ENCODE results near the gene TMEM130.

DNA sequence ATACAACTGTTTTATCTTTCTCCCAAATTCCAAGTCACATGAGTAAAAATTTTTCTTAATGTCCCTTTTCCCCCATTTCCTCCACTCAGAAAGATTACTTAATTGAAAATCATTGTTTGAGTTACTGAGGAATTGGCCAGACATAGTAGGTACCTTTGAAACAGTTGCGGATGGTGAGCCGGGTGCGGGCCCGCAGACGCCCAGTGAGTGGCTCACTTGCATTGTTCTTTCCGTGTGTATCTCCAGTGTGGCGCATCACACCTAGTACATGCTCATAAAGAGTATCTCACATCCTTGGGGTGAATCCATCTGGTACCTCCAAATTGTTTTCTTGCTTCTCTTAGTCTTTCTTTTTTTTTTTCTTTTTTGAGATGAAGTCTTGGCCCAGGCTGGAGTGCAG, 22.8 kb upstream of the TMEM130 start:
- TF ChIP-seq CTCF (conservative IDR thresholded peaks at IDR 0.05 in 1 of 2, IDR thresholded peaks at IDR 0.05 in 1 of 2; ENCODE audit: low read depth in 1 of 2, low read length in 2 of 2): no peak
- TF ChIP-seq EZH2 (IDR thresholded peaks at IDR 0.05; ENCODE audit: low read length, missing control alignments): no peak
